ENCODE results near the gene TTC28.

TTC28 gene

DNA sequence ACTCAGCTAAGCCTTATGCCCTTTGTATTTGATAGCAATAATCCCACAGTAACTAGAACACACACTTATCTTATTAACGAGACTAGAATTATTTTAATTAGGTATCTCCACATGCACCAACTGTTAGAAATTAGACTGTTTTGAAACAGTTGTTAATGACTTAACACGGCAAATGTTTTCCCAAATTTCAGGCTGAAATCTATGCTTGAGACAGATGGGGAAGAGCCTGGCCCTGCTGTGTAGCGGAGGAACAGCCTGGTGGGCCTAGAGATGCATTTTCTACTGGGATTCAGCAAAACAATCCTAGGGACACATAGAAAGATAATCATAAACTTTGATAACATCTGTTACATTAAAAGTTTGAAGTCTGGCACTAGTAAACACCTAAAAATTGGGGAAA lies 273.4 kb downstream of the TTC28 start:
- no peak overlapping the region for H3K27ac ChIP-seq (ENCODE audit: low read length, poor library complexity, severe bottlenecking)

DNA sequence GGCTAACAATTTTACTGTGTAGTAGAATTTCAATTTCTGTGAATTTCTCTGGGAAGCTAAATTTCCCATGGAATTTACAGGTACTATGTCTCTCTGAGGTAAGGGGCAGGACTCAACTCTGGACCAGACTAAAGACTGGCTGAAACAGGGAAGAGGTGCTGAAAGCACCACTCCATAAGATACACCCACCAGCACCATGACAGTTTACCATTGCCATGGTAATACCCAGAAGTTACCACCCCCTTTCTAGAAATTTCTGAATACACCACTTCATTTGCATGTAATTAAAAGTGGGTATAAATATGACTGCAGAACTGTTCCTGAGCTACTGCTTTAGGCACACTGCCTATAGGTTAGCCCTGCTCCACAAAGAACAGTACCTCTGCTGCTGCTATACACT lies 274.1 kb downstream of the TTC28 start:
- Histone ChIP-seq H3K9ac (ENCODE audit: low read length) (no peak overlapping the region), H2BK15ac (ENCODE audit: low read depth, poor library complexity, severe bottlenecking) (no peak overlapping the region), H3K4me3 (ENCODE audit: insufficient read depth in 1 of 2, low read depth in 1 of 2, low read length in 2 of 2) (no peak overlapping the region), H3K9me3 (ENCODE audit: control insufficient read depth, low read length) (no peaks in the 10 kb centered on the region), H3K4ac (ENCODE audit: low read depth in 1 of 2, low read length in 2 of 2) (no peak overlapping the region), H3K18ac (ENCODE audit: low read depth in 1 of 2, low read length in 2 of 2) (no peak overlapping the region), H3K23ac (ENCODE audit: low read length in 2 of 2) (no peak overlapping the region), H3K14ac (ENCODE audit: low read length in 2 of 2) (no peak overlapping the region), H4K8ac (ENCODE audit: low read length) (no peak overlapping the region), H2AFZ (ENCODE audit: low read depth, low read length) (no peak overlapping the region), H2BK12ac (ENCODE audit: low read length in 2 of 2) (no peak overlapping the region), H3K36me3 (ENCODE audit: control insufficient read depth in 1 of 2, insufficient read depth in 2 of 2, low read depth in 1 of 2, low read length in 2 of 2) (no peaks in the 10 kb centered on the region), H4K91ac (ENCODE audit: low read length) (no peak overlapping the region), H3K79me1 (replicated peaks; ENCODE audit: low read length, poor library complexity, severe bottlenecking) (peaks cover 5% of the 10 kb centered on the region), H3K27ac (ENCODE audit: low read length, poor library complexity, severe bottlenecking) (no peak overlapping the region), H2BK5ac (ENCODE audit: low read depth, low read length, poor library complexity, severe bottlenecking) (no peak overlapping the region), H3K4me2 (ENCODE audit: low read length, poor library complexity, severe bottlenecking) (no peak overlapping the region), H3K4me1 (ENCODE audit: control insufficient read depth, insufficient read depth, low read depth, low read length) (no peaks in the 10 kb centered on the region), H2BK120ac (ENCODE audit: low read depth, low read length) (no peak overlapping the region), H2AK5ac (ENCODE audit: low read length, severe bottlenecking) (no peak overlapping the region), H3K27me3 (ENCODE audit: control insufficient read depth in 1 of 2, insufficient read depth in 1 of 2, low read length in 2 of 2) (no peaks in the 10 kb centered on the region)
- no peak for DNase-seq

More for the DNA sequence above, 273.4 kb downstream of the TTC28 start:
- Histone ChIP-seq H2BK120ac (ENCODE audit: low read depth, low read length) (no peak overlapping the region), H3K4ac (ENCODE audit: low read depth in 1 of 2, low read length in 2 of 2) (no peak overlapping the region), H3K4me1 (ENCODE audit: control insufficient read depth, insufficient read depth, low read depth, low read length) (no peaks in the 10 kb centered on the region), H2BK5ac (ENCODE audit: low read depth, low read length, poor library complexity, severe bottlenecking) (no peak overlapping the region), H3K9me3 (ENCODE audit: control insufficient read depth, low read length) (no peaks in the 10 kb centered on the region), H3K4me2 (ENCODE audit: low read length, poor library complexity, severe bottlenecking) (no peak overlapping the region), H3K9ac (ENCODE audit: low read length) (no peak overlapping the region), H3K27me3 (ENCODE audit: control insufficient read depth in 1 of 2, insufficient read depth in 1 of 2, low read length in 2 of 2) (no peaks in the 10 kb centered on the region), H4K8ac (ENCODE audit: low read length) (no peak overlapping the region), H3K79me1 (replicated peaks; ENCODE audit: low read length, poor library complexity, severe bottlenecking) (peaks cover 5% of the 10 kb centered on the region), H3K18ac (ENCODE audit: low read depth in 1 of 2, low read length in 2 of 2) (no peak overlapping the region), H2BK15ac (ENCODE audit: low read depth, poor library complexity, severe bottlenecking) (no peak overlapping the region), H4K91ac (ENCODE audit: low read length) (no peak overlapping the region), H2AFZ (ENCODE audit: low read depth, low read length) (no peak overlapping the region), H2AK5ac (ENCODE audit: low read length, severe bottlenecking) (no peak overlapping the region), H2BK12ac (ENCODE audit: low read length in 2 of 2) (no peak overlapping the region), H3K4me3 (ENCODE audit: insufficient read depth in 1 of 2, low read depth in 1 of 2, low read length in 2 of 2) (no peak overlapping the region), H3K36me3 (ENCODE audit: control insufficient read depth in 1 of 2, insufficient read depth in 2 of 2, low read depth in 1 of 2, low read length in 2 of 2) (no peaks in the 10 kb centered on the region), H3K23ac (ENCODE audit: low read length in 2 of 2) (no peak overlapping the region), H3K14ac (ENCODE audit: low read length in 2 of 2) (no peak overlapping the region)
- 78% methylated on average over 3 of the region's 3 CpGs for WGBS
- DNase-seq: no peak

DNA sequence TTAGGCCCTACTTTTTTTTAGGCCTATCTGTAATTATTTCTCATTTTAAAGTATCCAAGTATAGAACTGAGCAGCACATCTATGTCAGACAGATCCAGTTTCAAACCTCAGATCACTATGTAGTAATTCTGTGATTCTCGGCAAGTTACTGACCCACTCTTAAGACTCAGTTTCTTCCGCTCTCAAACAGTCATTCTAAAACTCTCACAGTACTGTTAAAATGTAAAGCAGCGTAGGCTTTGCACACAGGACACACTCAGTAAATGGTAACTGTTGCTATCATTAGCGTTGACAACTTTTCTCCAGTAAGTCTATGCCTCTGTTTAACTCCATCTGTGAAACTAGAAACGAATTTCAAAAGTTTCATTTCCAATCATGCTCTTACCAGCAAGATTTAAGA lies 277.1 kb downstream of the TTC28 start:
- no peak overlapping the region for H3K23ac ChIP-seq (ENCODE audit: low read length in 2 of 2)
- H2BK15ac ChIP-seq (ENCODE audit: low read depth, poor library complexity, severe bottlenecking): no peak overlapping the region
- H3K4me2 ChIP-seq (ENCODE audit: low read length, poor library complexity, severe bottlenecking): no peak overlapping the region
- H3K27ac ChIP-seq (ENCODE audit: low read length, poor library complexity, severe bottlenecking): no peak overlapping the region
- no peaks in the 10 kb centered on the region for H3K4me1 ChIP-seq (ENCODE audit: control insufficient read depth, insufficient read depth, low read depth, low read length)
- no peak overlapping the region for H2BK5ac ChIP-seq (ENCODE audit: low read depth, low read length, poor library complexity, severe bottlenecking)
- H3K4me3 ChIP-seq (ENCODE audit: insufficient read depth in 1 of 2, low read depth in 1 of 2, low read length in 2 of 2): no peak overlapping the region
- H2AK5ac ChIP-seq (ENCODE audit: low read length, severe bottlenecking): no peak overlapping the region
- H2BK120ac ChIP-seq (ENCODE audit: low read depth, low read length): no peak overlapping the region
- no peaks in the 10 kb centered on the region for H3K27me3 ChIP-seq (ENCODE audit: control insufficient read depth in 1 of 2, insufficient read depth in 1 of 2, low read length in 2 of 2)
- no peak overlapping the region for H2AFZ ChIP-seq (ENCODE audit: low read depth, low read length)
- no peak overlapping the region for H3K9ac ChIP-seq (ENCODE audit: low read length)
- H3K9me3 ChIP-seq (ENCODE audit: control insufficient read depth, low read length): no peaks in the 10 kb centered on the region
- no peak overlapping the region for H4K8ac ChIP-seq (ENCODE audit: low read length)
- H3K18ac ChIP-seq (ENCODE audit: low read depth in 1 of 2, low read length in 2 of 2): no peak overlapping the region
- no peak overlapping the region for H3K14ac ChIP-seq (ENCODE audit: low read length in 2 of 2)
- no peak for DNase-seq
- 90% methylated on average over 4 of the region's 5 CpGs for WGBS
- no peak overlapping the region for H3K4ac ChIP-seq (ENCODE audit: low read depth in 1 of 2, low read length in 2 of 2)
- peaks cover 10% of the 10 kb centered on the region for H3K79me1 ChIP-seq (replicated peaks; ENCODE audit: low read length, poor library complexity, severe bottlenecking)
- no peak overlapping the region for H4K91ac ChIP-seq (ENCODE audit: low read length)
- no peaks in the 10 kb centered on the region for H3K36me3 ChIP-seq (ENCODE audit: control insufficient read depth in 1 of 2, insufficient read depth in 2 of 2, low read depth in 1 of 2, low read length in 2 of 2)
- no peak overlapping the region for H2BK12ac ChIP-seq (ENCODE audit: low read length in 2 of 2)

DNA sequence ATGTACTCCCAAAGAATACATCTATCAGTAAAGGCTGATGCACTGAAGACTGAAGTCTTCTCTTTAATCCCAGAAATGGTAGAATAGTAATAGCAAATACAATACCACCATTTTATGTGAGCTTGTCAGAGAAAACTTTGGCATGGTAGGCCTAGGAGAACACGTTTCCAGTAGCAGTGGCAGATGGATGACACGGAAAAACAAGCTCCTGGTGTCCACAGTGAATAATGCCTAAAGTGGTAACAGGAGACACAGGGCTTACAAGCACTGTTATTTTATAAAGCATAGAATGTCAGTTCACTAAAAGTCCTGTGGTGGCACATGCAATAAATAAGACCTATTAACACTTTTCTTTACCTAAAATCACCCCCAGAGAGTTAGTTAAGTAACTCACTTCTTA lies 277.6 kb downstream of the TTC28 start:
- peaks cover 8% of the 10 kb centered on the region for H3K79me1 ChIP-seq (replicated peaks; ENCODE audit: low read length, poor library complexity, severe bottlenecking)
- H3K36me3 ChIP-seq (ENCODE audit: control insufficient read depth in 1 of 2, insufficient read depth in 2 of 2, low read depth in 1 of 2, low read length in 2 of 2): no peaks in the 10 kb centered on the region
- 93% methylated on average over 2 of the region's 2 CpGs for WGBS
- no peak overlapping the region for H2BK120ac ChIP-seq (ENCODE audit: low read depth, low read length)
- H3K4me1 ChIP-seq (ENCODE audit: control insufficient read depth, insufficient read depth, low read depth, low read length): no peaks in the 10 kb centered on the region
- no peak overlapping the region for H3K27ac ChIP-seq (ENCODE audit: low read length, poor library complexity, severe bottlenecking)
- no peak overlapping the region for H3K9ac ChIP-seq (ENCODE audit: low read length)
- H4K91ac ChIP-seq (ENCODE audit: low read length): no peak overlapping the region
- H3K4ac ChIP-seq (ENCODE audit: low read depth in 1 of 2, low read length in 2 of 2): no peak overlapping the region
- H3K18ac ChIP-seq (ENCODE audit: low read depth in 1 of 2, low read length in 2 of 2): no peak overlapping the region
- H2AK5ac ChIP-seq (ENCODE audit: low read length, severe bottlenecking): no peak overlapping the region
- no peak overlapping the region for H3K14ac ChIP-seq (ENCODE audit: low read length in 2 of 2)
- H2BK12ac ChIP-seq (ENCODE audit: low read length in 2 of 2): no peak overlapping the region
- no peaks in the 10 kb centered on the region for H3K27me3 ChIP-seq (ENCODE audit: control insufficient read depth in 1 of 2, insufficient read depth in 1 of 2, low read length in 2 of 2)
- H3K9me3 ChIP-seq (ENCODE audit: control insufficient read depth, low read length): no peaks in the 10 kb centered on the region
- H2AFZ ChIP-seq (ENCODE audit: low read depth, low read length): no peak overlapping the region
- H3K4me2 ChIP-seq (ENCODE audit: low read length, poor library complexity, severe bottlenecking): no peak overlapping the region
- no peak for DNase-seq
- no peak overlapping the region for H3K23ac ChIP-seq (ENCODE audit: low read length in 2 of 2)
- no peak overlapping the region for H2BK15ac ChIP-seq (ENCODE audit: low read depth, poor library complexity, severe bottlenecking)
- H3K4me3 ChIP-seq (ENCODE audit: insufficient read depth in 1 of 2, low read depth in 1 of 2, low read length in 2 of 2): no peak overlapping the region
- no peak overlapping the region for H2BK5ac ChIP-seq (ENCODE audit: low read depth, low read length, poor library complexity, severe bottlenecking)
- no peak overlapping the region for H4K8ac ChIP-seq (ENCODE audit: low read length)
